ENCODE data around the gene KRT33A.

DNA sequence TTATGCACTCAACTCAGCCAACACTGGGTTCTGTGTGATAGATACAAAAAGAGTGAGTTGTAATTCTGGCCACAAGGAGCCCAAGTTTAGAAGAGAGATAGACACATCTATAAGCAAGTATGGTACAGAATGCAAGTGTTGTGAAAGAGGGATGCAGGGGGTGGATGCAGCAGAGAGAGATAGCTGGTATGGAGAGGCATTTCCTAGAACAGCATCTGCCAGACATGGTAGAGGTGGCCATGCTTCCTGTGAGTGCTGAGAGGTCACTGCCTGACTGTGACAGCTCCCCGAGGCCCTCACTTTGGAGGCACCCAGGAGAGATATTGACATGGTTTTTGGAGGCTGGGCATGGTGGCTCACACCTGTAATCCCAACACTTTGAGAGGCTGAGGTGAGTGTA is 39.5 kb downstream of the KRT33A start:
- TF ChIP-seq, protein P1, sequence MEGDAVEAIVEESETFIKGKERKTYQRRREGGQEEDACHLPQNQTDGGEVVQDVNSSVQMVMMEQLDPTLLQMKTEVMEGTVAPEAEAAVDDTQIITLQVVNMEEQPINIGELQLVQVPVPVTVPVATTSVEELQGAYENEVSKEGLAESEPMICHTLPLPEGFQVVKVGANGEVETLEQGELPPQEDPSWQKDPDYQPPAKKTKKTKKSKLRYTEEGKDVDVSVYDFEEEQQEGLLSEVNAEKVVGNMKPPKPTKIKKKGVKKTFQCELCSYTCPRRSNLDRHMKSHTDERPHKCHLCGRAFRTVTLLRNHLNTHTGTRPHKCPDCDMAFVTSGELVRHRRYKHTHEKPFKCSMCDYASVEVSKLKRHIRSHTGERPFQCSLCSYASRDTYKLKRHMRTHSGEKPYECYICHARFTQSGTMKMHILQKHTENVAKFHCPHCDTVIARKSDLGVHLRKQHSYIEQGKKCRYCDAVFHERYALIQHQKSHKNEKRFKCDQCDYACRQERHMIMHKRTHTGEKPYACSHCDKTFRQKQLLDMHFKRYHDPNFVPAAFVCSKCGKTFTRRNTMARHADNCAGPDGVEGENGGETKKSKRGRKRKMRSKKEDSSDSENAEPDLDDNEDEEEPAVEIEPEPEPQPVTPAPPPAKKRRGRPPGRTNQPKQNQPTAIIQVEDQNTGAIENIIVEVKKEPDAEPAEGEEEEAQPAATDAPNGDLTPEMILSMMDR (IDR thresholded peaks at IDR 0.05; ENCODE audit: insufficient read depth, low read length, poor library complexity, severe bottlenecking) = no peak
- TF ChIP-seq EZH2phosphoT487 (conservative IDR thresholded peaks at IDR 0.05; ENCODE audit: low read length) = no peak
